Measurements from ENCODE around the gene CMTR1.

The CMTR1 gene

DNA sequence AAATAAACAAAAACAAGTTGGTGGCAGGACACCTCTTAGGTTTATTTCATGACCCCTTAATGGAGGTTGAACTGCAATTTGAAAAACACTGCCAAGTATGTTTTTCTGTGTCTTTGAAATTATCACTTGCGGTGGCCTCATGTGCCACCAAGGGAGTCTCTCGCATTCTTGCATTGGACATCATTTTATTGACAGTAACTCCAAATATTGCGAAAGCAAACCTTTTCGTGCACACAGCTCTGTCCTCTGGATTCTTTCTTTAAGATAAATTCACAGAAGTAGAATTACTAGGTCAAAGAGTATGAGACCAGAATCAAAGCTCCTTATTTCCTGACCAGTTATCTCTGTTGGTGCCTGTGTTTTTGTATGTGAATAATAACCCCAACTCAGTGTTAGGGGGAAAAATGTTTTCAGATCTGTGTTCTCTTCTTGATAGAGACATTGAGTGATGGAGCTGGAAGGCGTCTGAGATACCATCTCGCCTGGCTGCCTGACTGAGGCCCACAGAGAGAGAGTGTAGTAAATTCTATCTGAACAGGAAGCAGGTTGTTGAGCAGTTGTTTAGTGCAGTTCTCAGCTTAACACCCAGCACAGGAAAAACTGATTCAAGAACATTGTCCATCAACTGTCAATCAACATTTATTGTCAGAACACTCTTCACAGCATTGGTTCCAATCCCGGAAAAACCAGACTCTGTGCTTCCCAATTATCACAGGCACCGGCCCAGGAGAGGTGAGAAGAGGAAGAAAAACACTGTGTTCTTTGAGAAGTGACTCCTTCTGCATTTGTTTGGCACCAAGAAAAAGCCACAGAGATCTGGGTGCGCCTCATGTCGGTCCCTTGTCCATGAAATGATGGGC, 68.8 kb downstream of the CMTR1 start:
- Histone ChIP-seq H3K27me3 (ENCODE audit: insufficient read depth, insufficient read length) (no peaks in the 10 kb centered on the region), H3K9me3 (ENCODE audit: insufficient read depth, low read length) (peaks cover 7% of the 10 kb centered on the region; the same call in 1 of the 2 replicates), H3K9ac (ENCODE audit: insufficient read length, low read depth) (no peak overlapping the region), H3K4me1 (ENCODE audit: insufficient read depth, insufficient read length) (no peaks in the 10 kb centered on the region), H3K36me3 (ENCODE audit: insufficient read depth, insufficient read length, low read length) (no peaks in the 10 kb centered on the region), H3K4me3 (ENCODE audit: insufficient read length, low read depth) (no peak overlapping the region)
- no peak for TF ChIP-seq YY1 (IDR thresholded peaks at IDR 0.05; ENCODE audit: insufficient read depth, insufficient read length)
- no peak for TF ChIP-seq ZNF274 (IDR thresholded peaks at IDR 0.05; ENCODE audit: low read depth, low read length)
- no peak for TF ChIP-seq SUZ12 (IDR thresholded peaks at IDR 0.05; ENCODE audit: extremely low read depth, insufficient read depth, insufficient read length)
- no peak for DNase-seq (ENCODE audit: low read depth, low spot score)

GRCh38 chr6:37502703-37503291, 69.8 kb downstream of the CMTR1 start:
- Histone ChIP-seq H3K4me1 (ENCODE audit: insufficient read depth, insufficient read length) (no peaks in the 10 kb centered on the region), H3K4me3 (ENCODE audit: insufficient read length, low read depth) (no peak overlapping the region), H3K36me3 (ENCODE audit: insufficient read depth, insufficient read length, low read length) (no peaks in the 10 kb centered on the region), H3K9me3 (ENCODE audit: insufficient read depth, low read length) (peaks cover 7% of the 10 kb centered on the region; the same call in 1 of the 2 replicates), H3K9ac (ENCODE audit: insufficient read length, low read depth) (no peak overlapping the region), H3K27me3 (ENCODE audit: insufficient read depth, insufficient read length) (no peaks in the 10 kb centered on the region)
- DNase-seq (ENCODE audit: low read depth, low spot score): no peak
- no peak for TF ChIP-seq YY1 (IDR thresholded peaks at IDR 0.05; ENCODE audit: insufficient read depth, insufficient read length)
- TF ChIP-seq SUZ12 (IDR thresholded peaks at IDR 0.05; ENCODE audit: extremely low read depth, insufficient read depth, insufficient read length): no peak
- no peak for TF ChIP-seq ZNF274 (IDR thresholded peaks at IDR 0.05; ENCODE audit: low read depth, low read length)

DNA sequence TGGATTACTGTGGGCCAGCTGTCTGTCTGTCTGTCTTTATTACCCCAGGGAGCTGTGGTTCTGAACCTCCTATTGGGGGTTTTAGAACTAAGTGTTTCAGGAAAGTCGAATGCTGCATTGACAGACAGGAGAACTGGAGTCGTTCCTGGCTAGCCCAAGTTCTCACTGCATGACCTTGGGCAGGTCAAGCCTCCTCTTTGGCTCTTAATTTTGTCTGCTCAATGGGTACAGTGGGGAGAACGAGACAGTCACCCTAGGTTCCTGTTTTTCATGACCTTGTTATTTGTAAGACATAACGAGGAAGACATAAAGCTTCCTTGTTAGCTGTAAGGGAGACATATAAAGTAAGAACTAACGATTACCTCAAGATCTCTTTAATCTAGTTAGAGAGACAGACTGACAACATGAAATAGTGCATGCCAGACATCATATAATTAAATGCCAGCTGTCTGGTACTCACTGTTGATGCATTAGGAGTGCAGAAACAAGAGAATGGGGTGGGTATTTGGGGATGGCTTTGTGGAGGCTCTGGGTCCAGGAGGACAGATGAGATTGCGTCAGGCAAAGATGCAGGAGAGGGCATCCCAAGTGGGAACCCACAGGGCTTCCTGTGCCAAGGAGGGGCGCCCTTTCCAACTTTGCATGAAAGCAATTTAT, 70.4 kb downstream of the CMTR1 start:
- no peak overlapping the region for H3K9ac ChIP-seq (ENCODE audit: insufficient read length, low read depth)

GRCh38 chr6:37504024-37504423, 71.0 kb downstream of the CMTR1 start:
- Histone ChIP-seq H3K9me3 (ENCODE audit: insufficient read depth, low read length) (peaks cover 7% of the 10 kb centered on the region; the same call in 1 of the 2 replicates), H3K27me3 (ENCODE audit: insufficient read depth, insufficient read length) (no peaks in the 10 kb centered on the region), H3K4me1 (ENCODE audit: insufficient read depth, insufficient read length) (no peaks in the 10 kb centered on the region), H3K36me3 (ENCODE audit: insufficient read depth, insufficient read length, low read length) (no peaks in the 10 kb centered on the region), H3K9ac (ENCODE audit: insufficient read length, low read depth) (no peak overlapping the region), H3K4me3 (ENCODE audit: insufficient read length, low read depth) (no peak overlapping the region)
- no peak for TF ChIP-seq ZNF274 (IDR thresholded peaks at IDR 0.05; ENCODE audit: low read depth, low read length)
- no peak for TF ChIP-seq YY1 (IDR thresholded peaks at IDR 0.05; ENCODE audit: insufficient read depth, insufficient read length)
- no peak for TF ChIP-seq SUZ12 (IDR thresholded peaks at IDR 0.05; ENCODE audit: extremely low read depth, insufficient read depth, insufficient read length)
- DNase-seq (ENCODE audit: low read depth, low spot score): no peak

More for the DNA sequence above, 70.4 kb downstream of the CMTR1 start:
- no peaks in the 10 kb centered on the region for H3K27me3 ChIP-seq (ENCODE audit: insufficient read depth, insufficient read length)
- H3K9me3 ChIP-seq (ENCODE audit: insufficient read depth, low read length): peaks cover 7% of the 10 kb centered on the region; the same call in 1 of the 2 replicates
- no peaks in the 10 kb centered on the region for H3K4me1 ChIP-seq (ENCODE audit: insufficient read depth, insufficient read length)
- H3K4me3 ChIP-seq (ENCODE audit: insufficient read length, low read depth): no peak overlapping the region
- no peak for DNase-seq (ENCODE audit: low read depth, low spot score)
- TF ChIP-seq SUZ12 (IDR thresholded peaks at IDR 0.05; ENCODE audit: extremely low read depth, insufficient read depth, insufficient read length) (no peak), YY1 (IDR thresholded peaks at IDR 0.05; ENCODE audit: insufficient read depth, insufficient read length) (no peak), ZNF274 (IDR thresholded peaks at IDR 0.05; ENCODE audit: low read depth, low read length) (no peak)
- no peaks in the 10 kb centered on the region for H3K36me3 ChIP-seq (ENCODE audit: insufficient read depth, insufficient read length, low read length)

DNA sequence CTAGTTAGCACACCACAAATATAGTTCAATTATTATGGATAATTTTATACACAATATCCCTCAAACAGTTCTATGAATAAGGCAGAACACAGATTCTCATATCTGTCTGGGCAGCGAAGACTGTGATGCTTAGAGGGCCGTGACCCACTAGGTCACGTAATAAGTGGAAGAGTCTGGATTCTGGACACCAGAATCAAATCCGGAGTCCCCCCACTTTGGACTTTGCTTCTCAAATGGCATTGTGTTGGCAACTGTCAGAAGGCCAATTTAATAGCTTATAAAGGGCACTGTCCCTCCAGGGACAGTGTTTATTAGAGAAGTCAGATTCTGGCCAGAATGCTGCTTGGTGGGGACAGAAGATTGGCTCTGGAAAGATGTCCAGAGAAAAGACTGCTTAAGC, 73.5 kb downstream of the CMTR1 start:
- no peak overlapping the region for H3K9ac ChIP-seq (ENCODE audit: insufficient read length, low read depth)
- H3K27me3 ChIP-seq (ENCODE audit: insufficient read depth, insufficient read length): peaks cover 11% of the 10 kb centered on the region
- TF ChIP-seq YY1 (IDR thresholded peaks at IDR 0.05; ENCODE audit: insufficient read depth, insufficient read length): no peak
- no peak for TF ChIP-seq SUZ12 (IDR thresholded peaks at IDR 0.05; ENCODE audit: extremely low read depth, insufficient read depth, insufficient read length)
- no peak for TF ChIP-seq ZNF274 (IDR thresholded peaks at IDR 0.05; ENCODE audit: low read depth, low read length)
- no peaks in the 10 kb centered on the region for H3K4me1 ChIP-seq (ENCODE audit: insufficient read depth, insufficient read length)
- H3K9me3 ChIP-seq (ENCODE audit: insufficient read depth, low read length): no peaks in the 10 kb centered on the region
- H3K36me3 ChIP-seq (ENCODE audit: insufficient read depth, insufficient read length, low read length): no peaks in the 10 kb centered on the region
- H3K4me3 ChIP-seq (ENCODE audit: insufficient read length, low read depth): no peak overlapping the region
- DNase-seq (ENCODE audit: low read depth, low spot score): no peak

DNA sequence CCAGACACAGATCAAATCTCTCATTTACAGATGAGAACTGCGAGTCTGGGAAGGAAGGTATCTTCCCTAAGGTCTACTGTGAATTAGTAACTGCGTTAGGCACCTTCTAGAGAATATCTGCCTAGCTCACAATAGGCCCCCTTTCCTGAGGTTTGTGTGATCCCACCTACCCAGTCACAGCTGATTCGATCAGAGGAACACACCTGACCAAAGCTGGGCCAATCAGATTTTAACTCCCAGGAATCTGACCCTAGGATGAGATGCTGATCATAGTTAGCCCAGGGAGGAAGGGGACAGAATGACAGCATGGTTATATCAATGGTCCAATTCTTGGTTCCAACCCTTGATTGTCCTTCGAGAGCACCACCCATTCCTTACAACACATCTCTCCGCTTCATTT, 74.1 kb downstream of the CMTR1 start:
- no peaks in the 10 kb centered on the region for H3K9me3 ChIP-seq (ENCODE audit: insufficient read depth, low read length)
- TF ChIP-seq SUZ12 (IDR thresholded peaks at IDR 0.05; ENCODE audit: extremely low read depth, insufficient read depth, insufficient read length): no peak
- no peak for TF ChIP-seq YY1 (IDR thresholded peaks at IDR 0.05; ENCODE audit: insufficient read depth, insufficient read length)
- TF ChIP-seq ZNF274 (IDR thresholded peaks at IDR 0.05; ENCODE audit: low read depth, low read length): no peak
- no peaks in the 10 kb centered on the region for H3K36me3 ChIP-seq (ENCODE audit: insufficient read depth, insufficient read length, low read length)
- no peak for DNase-seq (ENCODE audit: low read depth, low spot score)
- H3K9ac ChIP-seq (ENCODE audit: insufficient read length, low read depth): no peak overlapping the region
- no peak overlapping the region for H3K4me3 ChIP-seq (ENCODE audit: insufficient read length, low read depth)
- H3K4me1 ChIP-seq (ENCODE audit: insufficient read depth, insufficient read length): peaks cover 4% of the 10 kb centered on the region
- peaks cover 17% of the 10 kb centered on the region for H3K27me3 ChIP-seq (ENCODE audit: insufficient read depth, insufficient read length)

Data from NT2/D1 (cell line).